SK-N-MC (cell line): Measurements from ENCODE around the gene THOC2.
"Not testable (repeated sequence)": the region's sequence is repeated elsewhere in the genome, so short reads cannot be mapped to it uniquely, and the experiment has no call there.

Source experiments
- DNase-seq: peaks from one replicate; pipeline ENCODE4 v3.0.0-alpha.2; 2011; ENCODE audit warnings: low read depth, low spot score
- H3K27ac ChIP-seq: fragments of 200-600 bp; sonication (generic); 2 replicates; pipeline ENCODE4 v1.5.1; 2016; ENCODE audit warnings: mixed run types
- H3K36me3 ChIP-seq: fragments of 200-600 bp; sonication (generic); 2 replicates; pipeline ENCODE4 v1.6.1; 2017; ENCODE audit warnings: antibody characterized with exemption, low read length, mixed read lengths; ENCODE audit not compliant: insufficient read depth
- H3K4me3 ChIP-seq: fragments of 200-600 bp; sonication (generic); 2 replicates; pipeline ENCODE4 v1.5.1; 2016
- H3K9ac ChIP-seq: fragments of 200-600 bp; sonication (generic); 2 replicates; pipeline ENCODE4 v1.8.0; 2017; ENCODE audit warnings: mixed run types, mixed read lengths; ENCODE audit not compliant: insufficient read length
- H3K9me3 ChIP-seq: fragments of 200-600 bp; sonication (generic); 2 replicates; pipeline ENCODE4 v1.6.1; 2017; ENCODE audit warnings: low read depth, mild to moderate bottlenecking, antibody characterized with exemption, low read length, moderate library complexity, mixed read lengths
- EZH2 ChIP-seq: fragments of 200-600 bp; sonication (generic); IDR thresholded peaks from one replicate; pipeline ENCODE4 v1.6.1; 2017; ENCODE audit warnings: antibody characterized with exemption
- FOXP2 ChIP-seq: optimal IDR thresholded peaks from 2 replicates; pipeline ENCODE3; 2011; ENCODE audit warnings: mild to moderate bottlenecking, moderate library complexity; ENCODE audit not compliant: insufficient read depth; ENCODE audit errors: extremely low read length, control extremely low read depth
- POLR2AphosphoS5 ChIP-seq: IDR thresholded peaks from 2 replicates; pipeline ENCODE4 v1.6.1; 2012; ENCODE audit warnings: mild to moderate bottlenecking, low read depth, low read length, borderline replicate concordance

The THOC2 gene, protein sequence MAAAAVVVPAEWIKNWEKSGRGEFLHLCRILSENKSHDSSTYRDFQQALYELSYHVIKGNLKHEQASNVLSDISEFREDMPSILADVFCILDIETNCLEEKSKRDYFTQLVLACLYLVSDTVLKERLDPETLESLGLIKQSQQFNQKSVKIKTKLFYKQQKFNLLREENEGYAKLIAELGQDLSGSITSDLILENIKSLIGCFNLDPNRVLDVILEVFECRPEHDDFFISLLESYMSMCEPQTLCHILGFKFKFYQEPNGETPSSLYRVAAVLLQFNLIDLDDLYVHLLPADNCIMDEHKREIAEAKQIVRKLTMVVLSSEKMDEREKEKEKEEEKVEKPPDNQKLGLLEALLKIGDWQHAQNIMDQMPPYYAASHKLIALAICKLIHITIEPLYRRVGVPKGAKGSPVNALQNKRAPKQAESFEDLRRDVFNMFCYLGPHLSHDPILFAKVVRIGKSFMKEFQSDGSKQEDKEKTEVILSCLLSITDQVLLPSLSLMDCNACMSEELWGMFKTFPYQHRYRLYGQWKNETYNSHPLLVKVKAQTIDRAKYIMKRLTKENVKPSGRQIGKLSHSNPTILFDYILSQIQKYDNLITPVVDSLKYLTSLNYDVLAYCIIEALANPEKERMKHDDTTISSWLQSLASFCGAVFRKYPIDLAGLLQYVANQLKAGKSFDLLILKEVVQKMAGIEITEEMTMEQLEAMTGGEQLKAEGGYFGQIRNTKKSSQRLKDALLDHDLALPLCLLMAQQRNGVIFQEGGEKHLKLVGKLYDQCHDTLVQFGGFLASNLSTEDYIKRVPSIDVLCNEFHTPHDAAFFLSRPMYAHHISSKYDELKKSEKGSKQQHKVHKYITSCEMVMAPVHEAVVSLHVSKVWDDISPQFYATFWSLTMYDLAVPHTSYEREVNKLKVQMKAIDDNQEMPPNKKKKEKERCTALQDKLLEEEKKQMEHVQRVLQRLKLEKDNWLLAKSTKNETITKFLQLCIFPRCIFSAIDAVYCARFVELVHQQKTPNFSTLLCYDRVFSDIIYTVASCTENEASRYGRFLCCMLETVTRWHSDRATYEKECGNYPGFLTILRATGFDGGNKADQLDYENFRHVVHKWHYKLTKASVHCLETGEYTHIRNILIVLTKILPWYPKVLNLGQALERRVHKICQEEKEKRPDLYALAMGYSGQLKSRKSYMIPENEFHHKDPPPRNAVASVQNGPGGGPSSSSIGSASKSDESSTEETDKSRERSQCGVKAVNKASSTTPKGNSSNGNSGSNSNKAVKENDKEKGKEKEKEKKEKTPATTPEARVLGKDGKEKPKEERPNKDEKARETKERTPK (N-terminal part only)

DNA sequence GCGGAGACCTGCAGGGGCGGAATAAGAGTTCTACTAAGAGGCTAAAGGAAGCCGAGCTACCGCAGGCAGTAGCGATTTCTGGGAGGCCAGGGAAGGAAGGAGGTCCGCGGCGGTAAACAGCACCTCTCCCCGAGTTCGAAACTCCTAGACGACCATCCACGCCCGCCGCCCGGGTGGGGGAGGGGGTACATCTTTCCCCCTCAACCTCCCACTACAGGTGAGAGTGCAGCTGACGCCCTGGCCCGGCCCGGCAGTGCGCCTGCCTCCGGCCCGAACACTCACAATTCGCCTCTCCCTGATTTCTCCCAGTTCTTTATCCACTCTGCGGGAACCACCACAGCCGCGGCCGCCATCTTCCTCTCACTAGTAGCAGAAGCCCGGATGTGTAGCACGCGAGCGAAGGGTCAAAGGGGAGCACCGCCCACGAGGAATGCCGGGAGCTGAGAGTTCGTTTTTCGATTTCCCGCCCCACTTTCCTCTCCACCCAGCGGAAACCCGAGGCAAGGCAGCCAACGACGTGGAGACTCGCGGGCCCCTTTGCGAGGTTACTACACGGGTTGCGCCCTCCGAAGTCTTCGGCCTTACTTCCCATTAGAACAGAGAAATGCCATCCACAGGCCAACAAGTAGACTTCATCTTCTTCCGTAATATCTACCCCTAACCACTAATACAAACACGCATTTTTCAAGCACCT is at the start of gene THOC2:
THOC2 (minus strand) TSS at position 383 of the 694 bp plus-strand sequence; CDS start at position 353, 30 bp downstream.
- H3K36me3 ChIP-seq, result peaks cover 17% of the 10 kb centered on the region

GRCh38 chrX:123781786-123782185 is 48.9 kb upstream of the THOC2 start:
- not testable (repeated sequence) for H3K4me3 ChIP-seq, DNase-seq, H3K9me3 ChIP-seq, H3K27ac ChIP-seq, H3K9ac ChIP-seq, H3K36me3 ChIP-seq

More for the DNA sequence above, at the start of gene THOC2:
- no peaks in the 10 kb centered on the region for H3K9me3 ChIP-seq
- peak within 1 kb of the TSS; percentile 81 for H3K27ac ChIP-seq
- H3K4me3 ChIP-seq, result peak within 1 kb of the TSS; percentile 86
- peak within 1 kb of the TSS; percentile 89 for H3K9ac ChIP-seq
- TF ChIP-seq EZH2, result no peak
- no peak for TF ChIP-seq FOXP2
- peak; percentile 82; the same call in 1 of the 2 replicates for TF ChIP-seq POLR2AphosphoS5
- peak; percentile 47 for DNase-seq

DNA sequence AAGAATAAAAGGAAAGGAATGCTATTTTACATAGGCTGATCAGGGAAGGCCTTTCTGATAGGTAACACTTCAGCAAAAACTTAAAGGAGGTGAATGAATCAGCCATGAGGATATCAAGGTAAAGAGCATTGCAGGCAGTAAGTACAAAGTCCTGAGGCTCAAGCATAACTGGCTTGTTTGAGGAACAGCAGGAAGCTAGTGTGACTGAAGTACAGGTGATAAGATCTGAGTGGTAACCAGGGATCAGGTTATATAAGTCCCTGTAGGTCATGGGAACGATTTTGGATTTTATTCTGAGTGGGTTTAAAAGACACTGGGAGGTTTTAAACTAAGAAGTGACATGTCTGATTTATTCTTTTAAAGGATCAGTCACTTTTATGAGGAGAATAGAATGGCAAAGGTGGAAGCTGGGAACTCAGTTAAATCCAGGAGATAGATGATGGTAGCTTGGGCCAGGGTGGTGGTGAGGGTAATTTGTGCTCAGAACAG is 47.1 kb upstream of the THOC2 start:
- TF ChIP-seq POLR2AphosphoS5 (no peak), EZH2 (no peak), FOXP2 (no peak)
- Histone ChIP-seq H3K36me3 (no peaks in the 10 kb centered on the region), H3K4me3 (no peak overlapping the region), H3K27ac (no peak overlapping the region), H3K9ac (no peak overlapping the region), H3K9me3 (no peaks in the 10 kb centered on the region)
- DNase-seq, result no peak

DNA sequence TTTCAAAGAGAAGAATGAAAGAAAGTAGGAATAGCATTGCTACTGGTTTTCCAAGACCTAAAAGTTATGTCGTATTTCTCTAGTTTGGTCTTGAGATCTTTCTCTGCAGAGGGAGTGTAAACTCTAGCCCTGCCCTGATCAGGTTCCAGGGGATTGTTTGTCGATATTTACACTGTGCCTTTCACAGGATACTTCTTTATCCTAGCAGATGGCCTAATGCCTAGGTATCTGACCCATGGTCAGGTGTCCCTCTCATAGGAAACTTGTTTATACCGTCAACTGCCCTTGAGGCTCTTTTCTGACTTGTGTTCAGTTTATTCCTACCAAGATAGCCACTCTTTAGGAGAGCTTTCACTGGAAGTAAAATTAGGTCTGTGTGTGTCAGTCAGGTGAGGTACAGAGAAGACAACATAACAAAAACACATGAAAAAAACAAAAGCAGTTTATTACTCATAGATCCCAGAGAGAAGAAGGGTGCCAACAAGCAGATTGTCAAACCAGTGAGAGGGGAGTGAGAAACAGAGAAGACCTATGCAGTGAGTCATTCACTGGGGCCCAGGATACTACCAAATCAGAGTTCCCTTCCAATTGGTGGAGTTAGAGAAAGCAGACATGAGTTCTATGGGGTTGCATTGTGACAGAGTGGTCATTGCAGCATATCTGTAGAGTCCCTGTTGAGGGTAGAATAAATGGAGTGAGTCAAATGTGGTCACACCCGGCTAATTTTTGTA is 40.6 kb upstream of the THOC2 start:
- no peaks in the 10 kb centered on the region for H3K36me3 ChIP-seq

DNA sequence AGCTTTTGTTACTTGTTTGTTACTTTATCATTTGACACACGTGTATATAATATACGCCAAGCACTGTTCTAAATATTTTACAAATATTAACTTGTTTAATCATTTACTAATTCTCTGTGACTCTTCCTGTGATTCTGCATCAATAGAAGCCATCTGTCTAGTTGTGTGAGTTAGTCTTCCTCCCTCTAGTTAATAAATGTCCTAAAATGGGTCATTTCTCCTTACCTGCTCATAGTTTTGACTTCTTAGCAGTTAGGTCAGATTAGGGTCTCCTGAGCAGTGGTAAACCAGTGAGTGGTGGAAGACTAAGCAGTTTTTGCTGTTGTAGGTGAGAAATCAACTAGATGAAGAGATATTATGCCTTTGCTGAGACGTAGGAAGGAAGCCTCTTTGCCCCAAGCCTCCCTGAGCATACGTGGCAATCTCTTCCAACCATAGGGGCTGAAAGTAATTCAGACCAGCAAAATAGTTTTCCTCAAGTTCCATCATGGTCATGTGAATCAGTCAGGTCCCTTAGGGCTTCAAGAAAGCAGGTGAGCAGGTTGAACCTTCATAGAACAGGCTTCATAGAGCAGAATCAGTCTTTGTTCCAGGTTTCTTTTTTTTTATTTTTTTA is 38.7 kb upstream of the THOC2 start:
- no peak for DNase-seq
- H3K9me3 ChIP-seq, result no peaks in the 10 kb centered on the region
- TF ChIP-seq POLR2AphosphoS5 (no peak), EZH2 (no peak), FOXP2 (no peak)
- no peak overlapping the region for H3K4me3 ChIP-seq
- H3K36me3 ChIP-seq, result no peaks in the 10 kb centered on the region
- H3K9ac ChIP-seq, result no peak overlapping the region
- H3K27ac ChIP-seq, result no peak overlapping the region

More for the DNA sequence above, 40.6 kb upstream of the THOC2 start:
- no peak overlapping the region for H3K9ac ChIP-seq
- no peak for DNase-seq
- no peaks in the 10 kb centered on the region for H3K9me3 ChIP-seq
- H3K27ac ChIP-seq, result no peak overlapping the region
- TF ChIP-seq EZH2 (no peak), POLR2AphosphoS5 (no peak), FOXP2 (no peak)
- no peak overlapping the region for H3K4me3 ChIP-seq

DNA sequence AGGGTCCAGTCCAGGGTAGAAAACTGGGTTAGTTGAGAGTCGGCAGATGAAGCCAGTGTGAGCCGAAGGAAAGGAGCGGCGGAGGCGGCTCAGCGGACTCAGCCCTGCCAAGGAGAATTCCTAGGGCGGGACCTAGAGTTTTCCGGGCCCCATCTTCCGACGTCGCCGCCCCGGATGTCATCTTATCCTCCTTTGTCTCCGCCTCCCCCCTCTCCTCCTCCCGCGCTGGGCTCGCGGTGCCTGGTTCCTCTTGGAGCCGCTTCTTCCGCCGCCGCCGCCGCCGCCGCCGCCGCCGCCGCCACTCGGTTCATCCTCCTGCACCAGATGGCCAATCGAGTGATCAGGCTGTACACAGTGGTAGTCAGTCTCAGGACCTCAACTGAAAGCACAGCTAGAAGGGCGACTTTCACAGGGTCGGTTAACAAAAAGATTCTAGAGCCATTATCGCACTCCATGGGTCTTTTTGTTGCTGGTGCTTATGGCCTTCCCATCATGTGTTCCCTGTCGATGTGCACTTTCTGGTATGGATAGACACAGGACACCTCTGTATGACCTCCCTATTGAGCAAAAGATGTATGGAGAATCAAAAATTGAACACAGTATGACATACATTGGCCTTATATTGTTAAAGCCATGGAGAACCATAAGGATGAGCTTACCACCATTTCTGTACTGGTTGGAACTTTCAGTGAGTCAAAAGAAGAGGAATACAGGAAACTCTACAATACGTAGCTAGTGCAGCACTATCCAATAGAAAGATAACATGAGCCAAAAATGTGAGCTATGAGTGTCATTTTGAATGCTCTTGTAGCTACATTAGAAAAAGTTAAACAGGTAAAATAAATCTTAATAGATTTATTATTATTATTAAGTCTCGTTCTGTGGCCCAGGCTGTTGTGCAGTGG is 32.4 kb upstream of the THOC2 start:
- Histone ChIP-seq H3K36me3 (no peaks in the 10 kb centered on the region), H3K9ac (peak overlapping the region; percentile 76), H3K9me3 (no peaks in the 10 kb centered on the region), H3K4me3 (peak overlapping the region; percentile 72), H3K27ac (peak overlapping the region; percentile 76)
- TF ChIP-seq POLR2AphosphoS5, result peak; percentile 56
- TF ChIP-seq FOXP2, result no peak
- DNase-seq, result peak; percentile 35

GRCh38 chrX:123759849-123760248 is 27.0 kb upstream of the THOC2 start:
- not testable (repeated sequence) for DNase-seq, H3K9me3 ChIP-seq, H3K9ac ChIP-seq, H3K4me3 ChIP-seq, H3K27ac ChIP-seq, H3K36me3 ChIP-seq

DNA sequence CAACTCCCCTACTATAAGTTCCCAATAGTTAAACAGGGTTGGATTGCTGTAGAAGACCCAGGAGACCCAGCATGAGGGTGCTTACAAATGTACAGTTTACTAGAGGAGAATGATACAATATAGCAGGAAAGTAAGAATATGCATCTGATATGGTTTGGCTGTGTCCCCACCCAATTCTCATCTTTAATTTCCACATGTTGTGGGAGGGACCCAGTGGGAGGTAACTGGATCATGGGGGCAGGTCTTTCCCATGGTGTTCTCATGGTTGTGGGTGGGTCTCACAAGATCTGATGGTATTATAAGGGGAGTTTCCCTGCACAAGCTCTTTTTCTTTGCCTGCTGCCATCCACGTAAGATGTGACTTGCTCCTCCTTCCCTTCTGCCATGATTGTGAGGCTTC is 24.9 kb upstream of the THOC2 start:
- H3K4me3 ChIP-seq, H3K36me3 ChIP-seq, H3K27ac ChIP-seq, DNase-seq, H3K9me3 ChIP-seq, H3K9ac ChIP-seq: not testable (repeated sequence)
